Fibroblast of the conjunctiva (primary cell): ENCODE results near the gene DMXL1.

Experiments used
- DNase-seq: peaks from one replicate; pipeline ENCODE4 v3.0.0-alpha.2; 2010; ENCODE audit warnings: low read depth

Gene DMXL1

DNA sequence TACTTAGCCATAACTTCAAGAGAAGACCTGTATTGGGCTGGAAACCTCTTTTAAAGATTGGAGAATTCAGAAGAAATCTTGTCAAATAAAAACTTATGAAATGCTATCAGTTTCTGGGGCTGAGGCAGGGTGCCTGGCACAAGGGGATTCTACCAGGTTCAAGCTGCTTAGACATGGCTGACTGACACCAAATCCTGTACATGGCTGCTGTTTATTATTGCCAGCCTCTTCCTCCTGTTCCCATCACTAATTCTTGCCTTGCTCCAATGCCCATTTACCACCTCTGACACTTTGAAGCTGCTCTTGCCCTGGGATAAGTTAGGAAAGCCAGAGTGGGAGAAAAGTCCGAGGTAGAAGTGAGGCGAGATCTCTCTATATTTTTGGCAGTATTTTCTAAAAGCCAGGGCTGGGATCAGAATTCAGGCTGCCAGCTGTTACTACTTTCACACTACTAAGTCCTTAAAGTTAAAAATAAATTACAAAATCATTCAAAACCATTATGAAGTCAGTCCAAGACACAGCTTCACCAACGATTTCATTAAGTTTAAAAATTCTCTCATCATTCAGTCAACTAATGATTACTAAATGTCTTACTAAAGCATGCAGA is 218.7 kb downstream of the DMXL1 start:
- no peak for DNase-seq

DNA sequence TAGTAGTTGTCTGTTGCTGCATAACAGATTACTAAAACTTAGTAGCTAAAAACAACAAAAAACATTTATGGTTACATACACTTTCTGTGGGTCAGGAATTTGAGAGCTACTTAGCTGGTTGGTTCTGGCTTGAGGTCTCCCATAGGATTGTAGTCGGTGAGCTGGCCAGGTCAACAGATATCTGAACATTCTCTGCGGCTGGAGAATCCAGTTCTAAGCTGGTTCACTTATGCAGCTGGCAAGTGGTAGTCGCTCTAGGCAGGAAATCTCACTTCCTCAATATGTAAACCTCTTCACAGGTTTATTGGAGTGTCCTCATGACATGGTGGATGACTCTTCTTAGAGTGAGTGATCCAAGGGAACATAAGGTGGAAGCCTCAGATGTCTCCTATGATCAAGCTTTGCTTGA is 219.3 kb downstream of the DMXL1 start:
- no peak for DNase-seq

DNA sequence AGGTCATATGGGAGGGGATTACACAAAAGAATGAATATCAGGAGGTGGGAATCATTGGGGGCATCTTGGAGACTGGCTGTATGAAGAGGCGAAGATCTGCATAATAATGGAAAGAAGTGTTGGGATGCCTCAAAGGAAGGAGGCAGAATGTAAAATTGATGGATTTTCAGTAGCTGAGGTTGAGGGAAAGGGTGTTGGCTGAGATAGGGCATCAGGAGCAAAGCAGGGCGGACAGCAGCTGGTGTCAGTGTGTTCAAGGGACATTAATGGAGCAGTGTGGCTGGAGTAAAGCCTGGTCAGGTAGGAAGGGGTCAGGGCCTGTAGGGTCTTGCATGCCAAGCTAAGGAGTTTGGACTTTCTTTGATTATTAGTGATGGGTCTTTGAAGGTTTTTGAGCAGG is 219.7 kb downstream of the DMXL1 start:
- DNase-seq = no peak

DNA sequence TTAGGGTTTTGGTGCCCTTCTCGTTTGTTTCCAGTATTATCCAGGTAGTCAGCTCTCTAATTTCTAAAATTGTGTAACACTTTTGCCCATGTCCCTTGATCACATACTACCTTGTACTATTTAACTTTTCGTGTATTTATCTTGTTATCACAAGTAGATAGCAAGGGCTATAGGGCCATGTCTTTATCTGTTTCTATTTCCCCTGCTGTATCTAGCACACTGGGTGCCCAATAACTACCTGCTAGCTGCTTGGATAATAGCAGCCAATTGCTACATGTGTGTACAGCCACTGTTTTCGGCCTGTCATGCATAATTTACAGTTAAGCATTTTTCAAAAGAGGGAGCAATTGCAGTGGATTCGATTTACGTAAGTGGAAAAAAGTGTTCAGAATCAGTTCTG is 220.2 kb downstream of the DMXL1 start:
- DNase-seq = no peak

DNA sequence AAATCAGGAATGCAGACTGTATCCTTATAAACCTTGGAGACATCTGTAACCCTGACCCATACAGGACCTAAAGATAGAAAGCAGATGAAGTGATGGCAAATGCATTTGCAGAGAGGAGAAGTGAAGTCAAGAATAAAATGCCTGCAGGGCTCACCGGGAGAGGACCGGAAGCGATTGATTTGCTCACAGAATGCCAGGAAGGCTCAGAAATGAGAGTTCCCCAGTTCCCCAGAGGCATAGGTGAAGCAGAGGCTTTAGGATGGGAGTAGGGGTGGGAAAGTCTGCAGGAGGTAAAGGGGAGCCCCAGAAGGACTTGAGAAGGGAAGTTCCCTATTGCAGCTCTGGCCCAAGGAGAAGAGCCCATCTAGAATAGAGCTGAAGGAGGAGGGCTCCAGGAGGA is 221.0 kb downstream of the DMXL1 start:
- no peak for DNase-seq

DNA sequence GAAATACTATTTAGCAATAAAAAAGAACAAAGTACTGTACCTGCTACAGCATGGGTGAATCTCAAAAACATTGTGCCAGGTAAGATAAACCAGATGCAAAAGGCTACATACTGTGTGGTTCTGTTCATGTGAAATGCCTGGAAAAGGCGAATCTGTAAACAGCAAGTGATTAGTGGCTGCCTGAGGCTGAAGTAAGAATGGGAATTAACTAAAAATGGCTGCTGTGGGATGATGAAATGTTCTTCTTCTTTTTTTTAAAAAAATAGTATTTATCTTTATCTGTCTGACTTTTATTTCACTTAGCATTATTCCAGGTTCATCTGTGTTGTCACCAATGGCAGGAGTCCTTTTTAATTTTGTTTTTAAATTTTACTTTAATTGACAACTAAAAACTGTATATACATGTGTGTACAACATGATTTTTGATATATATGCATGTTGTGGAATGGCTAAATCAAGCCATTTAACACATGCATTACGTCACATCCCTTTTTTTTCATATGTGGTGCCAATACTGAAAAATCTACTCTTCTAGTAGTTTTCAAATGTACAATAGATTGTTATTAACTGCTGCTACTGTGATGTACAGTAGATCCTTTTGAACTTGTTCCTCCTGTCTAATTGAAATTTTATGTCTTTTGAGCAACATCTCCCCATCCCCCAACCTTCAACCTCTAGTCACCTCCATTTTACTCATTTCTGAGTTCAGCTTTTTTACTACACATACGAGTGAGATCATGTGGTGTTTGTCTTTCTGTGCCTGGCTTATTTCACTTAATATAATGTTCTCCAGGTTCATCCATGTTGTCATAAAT is 222.0 kb downstream of the DMXL1 start:
- DNase-seq = no peak

DNA sequence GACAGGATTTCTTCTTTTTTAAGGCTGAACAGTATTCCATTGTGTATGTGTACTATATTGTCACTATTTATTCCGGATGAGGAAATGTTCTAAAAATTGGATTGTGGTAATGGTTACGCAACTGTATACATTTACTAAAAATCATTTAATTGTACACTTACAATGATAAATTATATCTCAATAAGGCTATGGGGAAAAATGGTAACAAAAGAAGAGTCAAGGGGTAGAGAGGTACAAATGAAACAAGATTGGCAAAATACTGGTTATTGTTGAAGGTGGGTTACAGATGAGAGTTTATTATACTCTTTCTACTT is 222.6 kb downstream of the DMXL1 start:
- DNase-seq = no peak
